Measurements from ENCODE around the gene ATR.

DNA sequence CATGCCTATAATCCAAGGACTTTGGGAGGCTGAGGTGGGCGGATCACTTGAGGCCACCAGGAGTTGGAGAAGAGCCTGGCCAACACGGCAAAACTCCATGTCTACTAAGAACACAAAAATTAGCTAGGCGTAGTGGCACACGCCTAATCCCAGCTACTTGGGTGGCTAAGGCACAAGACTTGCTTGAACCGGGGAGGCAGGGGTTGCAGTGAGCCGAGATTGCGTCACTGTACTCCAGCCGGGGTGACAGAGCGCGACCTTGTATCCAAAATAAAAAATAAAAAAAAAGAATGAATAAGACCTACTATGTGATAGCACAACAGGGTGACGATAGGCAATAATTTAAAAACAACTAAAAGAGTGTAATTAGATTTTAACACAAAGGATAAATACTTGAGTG lies 134.2 kb downstream of the ATR start:
- no peak for TF ChIP-seq POLR2A (IDR thresholded peaks at IDR 0.05)
- TF ChIP-seq, protein P1, sequence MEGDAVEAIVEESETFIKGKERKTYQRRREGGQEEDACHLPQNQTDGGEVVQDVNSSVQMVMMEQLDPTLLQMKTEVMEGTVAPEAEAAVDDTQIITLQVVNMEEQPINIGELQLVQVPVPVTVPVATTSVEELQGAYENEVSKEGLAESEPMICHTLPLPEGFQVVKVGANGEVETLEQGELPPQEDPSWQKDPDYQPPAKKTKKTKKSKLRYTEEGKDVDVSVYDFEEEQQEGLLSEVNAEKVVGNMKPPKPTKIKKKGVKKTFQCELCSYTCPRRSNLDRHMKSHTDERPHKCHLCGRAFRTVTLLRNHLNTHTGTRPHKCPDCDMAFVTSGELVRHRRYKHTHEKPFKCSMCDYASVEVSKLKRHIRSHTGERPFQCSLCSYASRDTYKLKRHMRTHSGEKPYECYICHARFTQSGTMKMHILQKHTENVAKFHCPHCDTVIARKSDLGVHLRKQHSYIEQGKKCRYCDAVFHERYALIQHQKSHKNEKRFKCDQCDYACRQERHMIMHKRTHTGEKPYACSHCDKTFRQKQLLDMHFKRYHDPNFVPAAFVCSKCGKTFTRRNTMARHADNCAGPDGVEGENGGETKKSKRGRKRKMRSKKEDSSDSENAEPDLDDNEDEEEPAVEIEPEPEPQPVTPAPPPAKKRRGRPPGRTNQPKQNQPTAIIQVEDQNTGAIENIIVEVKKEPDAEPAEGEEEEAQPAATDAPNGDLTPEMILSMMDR (IDR thresholded peaks at IDR 0.05) = no peak
